Measurements from ENCODE around the gene WDR43. TPM values are rescaled to one million over a fixed set of nuclear protein-coding genes. Genes with fewer than 3 reads are reported as not detected.

Gene WDR43
- total RNA-seq, 2 donors from 2014 or later, result 15.3 to 21.8 TPM

- TF ChIP-seq POLR2A (IDR thresholded peaks at IDR 0.05), result no peak
- no peak for TF ChIP-seq CTCF (IDR thresholded peaks at IDR 0.05)
- WGBS, 2 donors, result 36 to 41% methylated on average over 2 to 4 of the region's 4 CpGs
- intact Hi-C loops (cut with DNase I), result no loop called here
- no peak overlapping the region for H3K27ac ChIP-seq
- ATAC-seq (no peak), DNase-seq (no peak)
- H3K4me3 ChIP-seq, result no peak overlapping the region
- H3K27me3 ChIP-seq, result no peaks in the 10 kb centered on the region
- H3K4me1 ChIP-seq, result no peaks in the 10 kb centered on the region
- no peaks in the 10 kb centered on the region for H3K36me3 ChIP-seq (replicated peaks in 1 of 2; ENCODE audit: insufficient read depth in 1 of 2, low read depth in 2 of 2)
- no peaks in the 10 kb centered on the region for H3K9me3 ChIP-seq
Observed at GRCh38 chr2:28986429-28986828, 92.0 kb downstream of the WDR43 start.

GRCh38 chr2:28989973-28990372 lies 95.5 kb downstream of the WDR43 start:
- H3K9me3 ChIP-seq, result no peaks in the 10 kb centered on the region
- no peaks in the 10 kb centered on the region for H3K27me3 ChIP-seq
- no peaks in the 10 kb centered on the region for H3K36me3 ChIP-seq (replicated peaks in 1 of 2; ENCODE audit: insufficient read depth in 1 of 2, low read depth in 2 of 2)
- TF ChIP-seq CTCF (IDR thresholded peaks at IDR 0.05) (no peak), POLR2A (IDR thresholded peaks at IDR 0.05) (no peak)
- no peak for ATAC-seq
- WGBS, 2 donors, result 75 to 83% methylated on average over 5 of the region's 5 CpGs
- DNase-seq, result no peak
- no peaks in the 10 kb centered on the region for H3K4me1 ChIP-seq
- no peak overlapping the region for H3K27ac ChIP-seq
- intact Hi-C loops (cut with DNase I), result no loop called here
- H3K4me3 ChIP-seq, result no peak overlapping the region

GRCh38 chr2:28990445-28990844 lies 96.0 kb downstream of the WDR43 start:
- intact Hi-C loops (cut with DNase I), result no loop called here
- H3K9me3 ChIP-seq, result no peaks in the 10 kb centered on the region
- H3K36me3 ChIP-seq (replicated peaks in 1 of 2; ENCODE audit: insufficient read depth in 1 of 2, low read depth in 2 of 2), result no peaks in the 10 kb centered on the region
- no peak overlapping the region for H3K4me3 ChIP-seq
- H3K4me1 ChIP-seq, result no peaks in the 10 kb centered on the region
- no peak for DNase-seq
- WGBS, 2 donors, result 74 to 81% methylated on average over 16 of the region's 16 CpGs
- H3K27me3 ChIP-seq, result no peaks in the 10 kb centered on the region
- TF ChIP-seq POLR2A (IDR thresholded peaks at IDR 0.05) (no peak), CTCF (IDR thresholded peaks at IDR 0.05) (no peak)
- no peak for ATAC-seq
- H3K27ac ChIP-seq, result no peak overlapping the region

GRCh38 chr2:28991021-28991420 lies 96.6 kb downstream of the WDR43 start:
- Histone ChIP-seq H3K27ac (no peak overlapping the region), H3K4me3 (no peak overlapping the region), H3K36me3 (replicated peaks in 1 of 2; ENCODE audit: insufficient read depth in 1 of 2, low read depth in 2 of 2) (no peaks in the 10 kb centered on the region), H3K4me1 (no peaks in the 10 kb centered on the region), H3K27me3 (no peaks in the 10 kb centered on the region), H3K9me3 (no peaks in the 10 kb centered on the region)
- peak in 1 of 4 donors; percentile 24 for DNase-seq
- 70 to 80% methylated on average over 4 of the region's 4 CpGs for WGBS, 2 donors
- TF ChIP-seq POLR2A (IDR thresholded peaks at IDR 0.05), result no peak
- TF ChIP-seq CTCF (IDR thresholded peaks at IDR 0.05), result no peak
- ATAC-seq, result peak; percentile 24
- intact Hi-C loops (cut with DNase I), result no loop called here

GRCh38 chr2:28991460-28991859 lies 97.0 kb downstream of the WDR43 start:
- WGBS, 2 donors, result 81 to 89% methylated on average over 9 of the region's 9 CpGs
- intact Hi-C loops (cut with DNase I), result no loop called here
- Histone ChIP-seq H3K4me1 (no peaks in the 10 kb centered on the region), H3K9me3 (no peaks in the 10 kb centered on the region), H3K27ac (no peak overlapping the region), H3K4me3 (no peak overlapping the region), H3K27me3 (no peaks in the 10 kb centered on the region), H3K36me3 (replicated peaks in 1 of 2; ENCODE audit: insufficient read depth in 1 of 2, low read depth in 2 of 2) (no peaks in the 10 kb centered on the region)
- TF ChIP-seq POLR2A (IDR thresholded peaks at IDR 0.05) (no peak), CTCF (IDR thresholded peaks at IDR 0.05) (no peak)
- ATAC-seq (no peak), DNase-seq (no peak)
